Cardiac muscle cell (in vitro differentiated cells and primary cell): ENCODE data around the gene SNTB2. TPM values are rescaled to one million over a fixed set of nuclear protein-coding genes. Genes with fewer than 3 reads are reported as not detected.

Source experiments
- DNase-seq, 2 donors: peaks; one replicate each; pipeline versions ENCODE4 v3.0.0 to v3.0.0-alpha.2; 2010 to 2017; ENCODE audit warnings: low read depth in 1 of 2, low spot score in 1 of 2
- H3K27ac ChIP-seq: fragments of 200-600 bp; sonication (generic); 2 replicates; pipeline ENCODE4 v1.5.1; 2016
- H3K27me3 ChIP-seq: fragments of 200-600 bp; sonication (generic); 2 replicates; pipeline ENCODE4 v1.6.0; 2016; ENCODE audit warnings: control low read depth
- H3K36me3 ChIP-seq: fragments of 200-600 bp; sonication (generic); 2 replicates; pipeline ENCODE4 v1.5.1; 2016; ENCODE audit warnings: control low read depth
- H3K4me1 ChIP-seq: fragments of 200-600 bp; sonication (generic); 2 replicates; pipeline ENCODE4 v1.8.1; 2017; ENCODE audit warnings: low read depth, mild to moderate bottlenecking, mixed run types
- H3K4me3 ChIP-seq: fragments of 200-600 bp; sonication (generic); 2 replicates; pipeline ENCODE4 v1.5.1; 2016; ENCODE audit warnings: mild to moderate bottlenecking
- H3K9me3 ChIP-seq: fragments of 200-600 bp; sonication (generic); 2 replicates; pipeline ENCODE4 v1.5.1; 2017; ENCODE audit warnings: low read depth, mild to moderate bottlenecking, control low read depth
- polyA plus RNA-seq: library from polyadenylated mRNA; unstranded; fragments of >200 nt; fragmentation: Nextera tagmentation; extraction: Ambion mirVana; gene quantifications from 2 replicates; pipeline ENCODE4 v1.2.1, GENCODE V29; 2016
- total RNA-seq: library from RNA; depleted of rRNA; stranded (reverse); fragments of >200 nt; gene quantifications from 2 replicates; pipeline ENCODE4 v1.2.3, GENCODE V29; 2016
- TF ChIP-seq, protein P1 (sequence below): IDR thresholded peaks from 2 replicates; pipeline ENCODE4 v1.5.1; 2012; ENCODE audit warnings: low read depth, mild to moderate bottlenecking, low read length

SNTB2 gene
- total and polyA plus RNA-seq, 2 experiments from 2014 or later, result 12.7 to 17.1 TPM

DNA sequence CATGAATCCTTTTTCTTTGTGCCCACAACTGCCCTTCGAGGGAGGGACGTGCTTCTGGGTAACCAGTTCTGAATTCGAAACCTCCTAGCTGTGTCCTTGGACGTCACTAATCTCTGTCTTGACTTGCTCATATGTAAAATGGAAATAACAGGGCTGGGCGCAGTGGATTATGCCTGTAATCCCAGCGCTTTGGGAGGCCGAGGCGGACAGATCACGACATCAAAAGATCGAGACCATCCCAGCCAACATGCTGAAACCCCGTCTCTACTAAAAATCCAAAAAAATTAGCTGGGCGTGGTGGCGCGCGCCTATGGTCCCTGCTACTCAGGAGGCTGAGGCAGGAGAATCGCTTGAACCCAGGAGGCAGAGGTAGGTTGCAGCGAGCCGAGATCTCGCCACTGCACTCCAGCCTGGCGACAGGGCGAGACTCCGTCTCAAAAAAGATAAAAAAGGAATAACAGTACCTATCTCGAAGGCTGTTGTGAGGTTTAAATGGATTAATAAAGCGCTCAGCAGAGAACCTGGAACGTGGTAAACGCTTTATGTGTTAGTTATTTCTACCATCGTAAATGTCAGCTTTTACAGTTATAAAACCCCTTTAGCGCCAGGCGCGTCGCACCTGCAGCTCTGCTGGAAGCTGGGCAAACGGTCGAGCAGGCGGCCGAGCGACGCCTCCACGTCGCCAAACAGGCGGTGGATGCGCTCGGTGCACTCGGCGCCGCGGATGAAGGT, 151.8 kb downstream of the SNTB2 start:
- H3K9me3 ChIP-seq, result no peaks in the 10 kb centered on the region
- peaks cover 38% of the 10 kb centered on the region for H3K36me3 ChIP-seq
- no peaks in the 10 kb centered on the region for H3K27me3 ChIP-seq
- no peak for DNase-seq
- TF ChIP-seq, protein P1, sequence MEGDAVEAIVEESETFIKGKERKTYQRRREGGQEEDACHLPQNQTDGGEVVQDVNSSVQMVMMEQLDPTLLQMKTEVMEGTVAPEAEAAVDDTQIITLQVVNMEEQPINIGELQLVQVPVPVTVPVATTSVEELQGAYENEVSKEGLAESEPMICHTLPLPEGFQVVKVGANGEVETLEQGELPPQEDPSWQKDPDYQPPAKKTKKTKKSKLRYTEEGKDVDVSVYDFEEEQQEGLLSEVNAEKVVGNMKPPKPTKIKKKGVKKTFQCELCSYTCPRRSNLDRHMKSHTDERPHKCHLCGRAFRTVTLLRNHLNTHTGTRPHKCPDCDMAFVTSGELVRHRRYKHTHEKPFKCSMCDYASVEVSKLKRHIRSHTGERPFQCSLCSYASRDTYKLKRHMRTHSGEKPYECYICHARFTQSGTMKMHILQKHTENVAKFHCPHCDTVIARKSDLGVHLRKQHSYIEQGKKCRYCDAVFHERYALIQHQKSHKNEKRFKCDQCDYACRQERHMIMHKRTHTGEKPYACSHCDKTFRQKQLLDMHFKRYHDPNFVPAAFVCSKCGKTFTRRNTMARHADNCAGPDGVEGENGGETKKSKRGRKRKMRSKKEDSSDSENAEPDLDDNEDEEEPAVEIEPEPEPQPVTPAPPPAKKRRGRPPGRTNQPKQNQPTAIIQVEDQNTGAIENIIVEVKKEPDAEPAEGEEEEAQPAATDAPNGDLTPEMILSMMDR, result no peak
- H3K4me1 ChIP-seq, result peaks cover 13% of the 10 kb centered on the region
- H3K27ac ChIP-seq, result peak overlapping the region; percentile 85
- peak overlapping the region; percentile 75 for H3K4me3 ChIP-seq

GRCh38 chr16:69339289-69340094, 152.5 kb downstream of the SNTB2 start, which contains the start of the genes COG8 and NIP7:
TSS of gene COG8 (minus strand) at chr16:69339564. CDS start at chr16:69339552, 12 bp downstream.
TSS of gene NIP7 (plus strand) at chr16:69339772. CDS start at chr16:69339830, 58 bp downstream.
- H3K4me1 ChIP-seq, result peaks cover 13% of the 10 kb centered on the region
- peak; percentile 98 to 99 for DNase-seq
- peaks cover 31% of the 10 kb centered on the region for H3K36me3 ChIP-seq
- no peaks in the 10 kb centered on the region for H3K27me3 ChIP-seq
- H3K27ac ChIP-seq, result peak within 1 kb of the TSS; percentile 85
- no peaks in the 10 kb centered on the region for H3K9me3 ChIP-seq
- H3K4me3 ChIP-seq, result peak within 1 kb of the TSS; percentile 75
- TF ChIP-seq, protein P1, result peak; percentile 78

- peak overlapping the region; percentile 85 for H3K27ac ChIP-seq
These were observed 153.2 kb downstream of the SNTB2 start for GRCh38 chr16:69340095-69340644.

GRCh38 chr16:69344171-69344570, 157.2 kb downstream of the SNTB2 start:
- TF ChIP-seq, protein P1, result no peak
- H3K36me3 ChIP-seq, result peaks cover 22% of the 10 kb centered on the region
- peaks cover 7% of the 10 kb centered on the region for H3K4me1 ChIP-seq
- H3K27me3 ChIP-seq, result no peaks in the 10 kb centered on the region
- H3K9me3 ChIP-seq, result no peaks in the 10 kb centered on the region
- DNase-seq, result no peak
- H3K27ac ChIP-seq, result no peak overlapping the region
- no peak overlapping the region for H3K4me3 ChIP-seq

More at GRCh38 chr16:69340095-69340644, 153.2 kb downstream of the SNTB2 start:
- DNase-seq, result peak in 1 of 2 donors; percentile 25
- TF ChIP-seq, protein P1, result no peak
- Histone ChIP-seq H3K27me3 (no peaks in the 10 kb centered on the region), H3K36me3 (peaks cover 25% of the 10 kb centered on the region), H3K4me1 (peaks cover 13% of the 10 kb centered on the region), H3K4me3 (peak overlapping the region; percentile 75), H3K9me3 (no peaks in the 10 kb centered on the region)

DNA sequence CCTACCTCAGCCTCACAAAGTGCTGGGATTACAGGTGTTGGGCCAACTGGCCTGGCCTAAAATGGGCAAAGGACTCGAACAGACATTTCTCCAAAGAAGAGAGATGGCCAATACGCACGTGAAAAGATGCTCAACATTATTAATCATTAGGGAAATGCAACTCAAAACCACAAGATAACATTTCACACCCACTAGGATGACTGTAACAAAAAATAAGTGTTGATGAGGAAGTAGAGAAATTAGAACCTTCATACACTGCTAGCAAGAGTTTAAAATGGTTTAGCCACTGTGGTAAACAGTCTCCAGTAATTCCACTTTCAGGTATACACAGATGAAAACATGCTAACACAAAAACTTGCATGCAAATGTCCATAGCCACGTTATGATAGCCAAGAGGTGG, 159.0 kb downstream of the SNTB2 start:
- no peaks in the 10 kb centered on the region for H3K4me1 ChIP-seq
- no peaks in the 10 kb centered on the region for H3K27me3 ChIP-seq
- H3K9me3 ChIP-seq, result no peaks in the 10 kb centered on the region
- TF ChIP-seq, protein P1, result no peak
- no peak for DNase-seq
- H3K4me3 ChIP-seq, result no peak overlapping the region
- peaks cover 19% of the 10 kb centered on the region for H3K36me3 ChIP-seq
- no peak overlapping the region for H3K27ac ChIP-seq
